ENCODE results near the gene VRK2. TPM values are rescaled to one million over a fixed set of nuclear protein-coding genes. Genes with fewer than 3 reads are reported as not detected.

VRK2 gene
- total and polyA plus RNA-seq, 10 of the 15 experiments (the other 5 are each of a cell fraction or from before 2014, with no cell fraction given): 26.5 to 78.0 (median 57.3) TPM

- in situ Hi-C loops (cut with MboI): no loop called here
- no peaks in the 10 kb centered on the region for H3K4me1 ChIP-seq (ENCODE audit: control insufficient read depth, insufficient read depth, low read length)
- intact Hi-C loops (cut with micrococcal nuclease; ENCODE audit: unreplicated experiment): no loop called here
- ChIA-PET SMC1A (ENCODE audit: uncharacterized antibody, unreplicated experiment) (interaction anchor here (0.8 to 1.4 kb wide), 3 partner anchors 17 to 443 kb away, joined by 3 to 4 read pairs (median 3); no protein-coding TSS in a partner anchor), CTCF (no interaction called here), POLR2A (no interaction called here), RAD21 (ENCODE audit: unreplicated experiment) (interaction anchor here (1.4 kb wide), 1 partner anchor 297 kb away, joined by 3 read pairs; no protein-coding TSS in a partner anchor)
- FAIRE-seq (no peak), ATAC-seq (peak; percentile 41), DNase-seq (ENCODE audit: low read depth, low spot score) (no peak)
- H4K20me1 ChIP-seq (ENCODE audit: control insufficient read depth, insufficient read depth): no peaks in the 10 kb centered on the region
- H3K4me3 ChIP-seq: no peak overlapping the region
- H3K9me3 ChIP-seq (replicated peaks; ENCODE audit: control insufficient read depth, insufficient read depth, low read length): no peaks in the 10 kb centered on the region
- H3K27me3 ChIP-seq (replicated peaks in 1 of 2; ENCODE audit: control insufficient read depth in 2 of 2, insufficient read depth in 2 of 2, low read length in 1 of 2): no peaks in the 10 kb centered on the region
- BruUV-seq (replicated peaks): no TSS peak
- H3K79me2 ChIP-seq (ENCODE audit: control insufficient read depth, insufficient read depth, low read length): no peaks in the 10 kb centered on the region
- H2AFZ ChIP-seq (ENCODE audit: control insufficient read depth, low read depth, low read length): no peak overlapping the region
- no peak overlapping the region for H3K27ac ChIP-seq (ENCODE audit: control insufficient read depth, insufficient read depth)
- H3K4me2 ChIP-seq (ENCODE audit: control insufficient read depth, insufficient read depth): no peak overlapping the region
- no peak overlapping the region for H3K9ac ChIP-seq (ENCODE audit: control insufficient read depth, insufficient read depth, low read length)
- TF ChIP-seq NFIC (IDR thresholded peaks at IDR 0.05; ENCODE audit: low read depth, low read length): no peak
- no peak for TF ChIP-seq BACH1 (IDR thresholded peaks at IDR 0.05; ENCODE audit: borderline replicate concordance)
- no peak for TF ChIP-seq NBN (IDR thresholded peaks at IDR 0.05)
- no peak for TF ChIP-seq TBL1XR1 (IDR thresholded peaks at IDR 0.05; ENCODE audit: low read depth, low read length)
- TF ChIP-seq, protein P1, sequence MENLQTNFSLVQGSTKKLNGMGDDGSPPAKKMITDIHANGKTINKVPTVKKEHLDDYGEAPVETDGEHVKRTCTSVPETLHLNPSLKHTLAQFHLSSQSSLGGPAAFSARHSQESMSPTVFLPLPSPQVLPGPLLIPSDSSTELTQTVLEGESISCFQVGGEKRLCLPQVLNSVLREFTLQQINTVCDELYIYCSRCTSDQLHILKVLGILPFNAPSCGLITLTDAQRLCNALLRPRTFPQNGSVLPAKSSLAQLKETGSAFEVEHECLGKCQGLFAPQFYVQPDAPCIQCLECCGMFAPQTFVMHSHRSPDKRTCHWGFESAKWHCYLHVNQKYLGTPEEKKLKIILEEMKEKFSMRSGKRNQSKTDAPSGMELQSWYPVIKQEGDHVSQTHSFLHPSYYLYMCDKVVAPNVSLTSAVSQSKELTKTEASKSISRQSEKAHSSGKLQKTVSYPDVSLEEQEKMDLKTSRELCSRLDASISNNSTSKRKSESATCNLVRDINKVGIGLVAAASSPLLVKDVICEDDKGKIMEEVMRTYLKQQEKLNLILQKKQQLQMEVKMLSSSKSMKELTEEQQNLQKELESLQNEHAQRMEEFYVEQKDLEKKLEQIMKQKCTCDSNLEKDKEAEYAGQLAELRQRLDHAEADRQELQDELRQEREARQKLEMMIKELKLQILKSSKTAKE (IDR thresholded peaks at IDR 0.05; ENCODE audit: low read depth, poor library complexity, severe bottlenecking): no peak
- no peak for TF ChIP-seq PRDM15 (CRISPR knock-in tag; IDR thresholded peaks at IDR 0.05)
- peaks cover 0 to 7% of the 10 kb centered on the region in 2 experiments; a peak in 2 of 4 replicates for H3K36me3 ChIP-seq (ENCODE audit: control insufficient read depth in 2 of 2, insufficient read depth in 2 of 2, low read length in 1 of 2)
Measured at GRCh38 chr2:58203018-58203417, 156.4 kb downstream of the VRK2 start.
